DOHH2 (cell line): Measurements from ENCODE around the gene ADAMTS2.

ENCODE experiments used
- EZH2phosphoT487 ChIP-seq: fragments of 200-600 bp; sonication (generic); IDR thresholded peaks from 2 replicates; pipeline ENCODE4 v1.6.1; 2017; ENCODE audit warnings: borderline replicate concordance, mild to moderate bottlenecking, antibody characterized with exemption, low read length, moderate library complexity, mixed read lengths
- TF ChIP-seq, protein P1 (sequence below): fragments of 200-600 bp; sonication (generic); IDR thresholded peaks from one replicate; pipeline ENCODE4 v1.5.1; 2014; ENCODE audit warnings: antibody characterized with exemption, mild to moderate bottlenecking, low read depth, low read length; ENCODE audit not compliant: poor library complexity, severe bottlenecking

DNA sequence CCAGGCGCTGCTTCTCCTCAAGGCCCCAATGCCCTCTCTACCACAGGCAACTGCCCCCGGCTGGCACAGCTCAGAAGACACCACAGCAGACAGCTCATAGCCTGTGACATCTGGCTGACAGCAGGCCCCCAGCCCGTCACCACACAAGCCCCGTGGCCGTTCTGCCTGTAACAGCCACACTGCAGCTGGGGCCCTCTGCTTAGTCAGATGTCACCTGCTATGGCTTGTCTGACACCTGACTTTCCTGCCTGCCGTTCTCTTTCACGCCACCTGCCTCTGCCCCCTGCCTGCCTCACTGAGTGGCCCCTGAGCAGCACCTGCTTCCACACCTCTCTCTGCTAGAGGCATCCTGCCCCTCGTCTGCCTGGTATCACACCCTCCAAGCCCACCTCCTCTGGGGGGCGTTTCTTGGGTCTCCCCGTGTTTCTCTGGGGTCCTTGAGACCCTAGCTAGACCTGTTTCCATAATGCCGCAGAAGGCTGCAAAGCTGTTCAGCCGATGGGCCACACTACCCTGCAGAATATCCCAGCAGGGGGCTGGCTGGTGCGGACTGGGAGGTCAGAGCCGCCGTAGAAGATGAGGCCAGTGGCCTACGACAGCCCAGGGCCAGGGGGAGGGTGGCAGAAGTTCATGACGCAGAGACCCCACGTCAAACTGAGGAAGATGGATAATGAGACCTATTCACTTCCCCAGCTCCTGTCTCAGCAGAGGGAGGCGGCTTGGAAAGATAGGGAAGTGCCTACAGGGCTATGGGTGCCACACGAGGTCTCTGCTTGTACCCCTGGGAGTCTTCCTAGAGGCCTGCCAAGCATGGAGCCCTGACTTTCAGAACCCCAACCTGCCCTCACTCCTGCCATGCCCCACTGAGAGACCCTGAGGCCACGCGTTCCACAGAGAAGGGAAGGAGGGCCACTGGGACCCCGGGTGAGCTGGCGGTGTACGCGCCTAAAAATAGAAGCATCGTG is 190.0 kb downstream of the ADAMTS2 start:
- TF ChIP-seq, protein P1, sequence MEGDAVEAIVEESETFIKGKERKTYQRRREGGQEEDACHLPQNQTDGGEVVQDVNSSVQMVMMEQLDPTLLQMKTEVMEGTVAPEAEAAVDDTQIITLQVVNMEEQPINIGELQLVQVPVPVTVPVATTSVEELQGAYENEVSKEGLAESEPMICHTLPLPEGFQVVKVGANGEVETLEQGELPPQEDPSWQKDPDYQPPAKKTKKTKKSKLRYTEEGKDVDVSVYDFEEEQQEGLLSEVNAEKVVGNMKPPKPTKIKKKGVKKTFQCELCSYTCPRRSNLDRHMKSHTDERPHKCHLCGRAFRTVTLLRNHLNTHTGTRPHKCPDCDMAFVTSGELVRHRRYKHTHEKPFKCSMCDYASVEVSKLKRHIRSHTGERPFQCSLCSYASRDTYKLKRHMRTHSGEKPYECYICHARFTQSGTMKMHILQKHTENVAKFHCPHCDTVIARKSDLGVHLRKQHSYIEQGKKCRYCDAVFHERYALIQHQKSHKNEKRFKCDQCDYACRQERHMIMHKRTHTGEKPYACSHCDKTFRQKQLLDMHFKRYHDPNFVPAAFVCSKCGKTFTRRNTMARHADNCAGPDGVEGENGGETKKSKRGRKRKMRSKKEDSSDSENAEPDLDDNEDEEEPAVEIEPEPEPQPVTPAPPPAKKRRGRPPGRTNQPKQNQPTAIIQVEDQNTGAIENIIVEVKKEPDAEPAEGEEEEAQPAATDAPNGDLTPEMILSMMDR, result no peak
- no peak for TF ChIP-seq EZH2phosphoT487
